ENCODE measurements around the gene ST7. TPM values are rescaled to one million over a fixed set of nuclear protein-coding genes. Genes with fewer than 3 reads are reported as not detected.

Gene ST7
- total and polyA plus RNA-seq, 2 experiments from 2014 or later: 9.9 to 18.3 TPM

- Histone ChIP-seq H3K4me2 (no peak overlapping the region), H3K36me3 (ENCODE audit: insufficient read depth) (no peaks in the 10 kb centered on the region), H3K4me1 (ENCODE audit: insufficient read depth) (peaks cover 8% of the 10 kb centered on the region), H3K9me2 (ENCODE audit: insufficient read depth) (no peaks in the 10 kb centered on the region), H4K20me1 (replicated peaks; ENCODE audit: insufficient read depth) (no peaks in the 10 kb centered on the region), H3K79me2 (replicated peaks; ENCODE audit: insufficient read depth) (no peaks in the 10 kb centered on the region), H2AFZ (no peak overlapping the region), H3K27ac (ENCODE audit: low read depth) (no peak overlapping the region), H3K27me3 (ENCODE audit: insufficient read depth) (no peaks in the 10 kb centered on the region), H3F3A (replicated peaks; ENCODE audit: low read depth) (0 out of 2 replicates have a peak, but pooled peaks cover 4% of the 10 kb centered on the region), H3K4me3 (no peak overlapping the region)
- H3K9me3 Mint-ChIP-seq: no peaks in the 10 kb centered on the region; the same call in 2 of the 3 replicates
- H3K36me3 Mint-ChIP-seq (ENCODE audit: low read depth): no peaks in the 10 kb centered on the region
- H3K4me1 Mint-ChIP-seq: peaks cover 9% of the 10 kb centered on the region
- H3K27me3 Mint-ChIP-seq (ENCODE audit: insufficient read depth, low read depth, poor library complexity): peaks cover 2% of the 10 kb centered on the region
- no peak for TF ChIP-seq CREB1 (CRISPR knock-in tag; IDR thresholded peaks at IDR 0.05; ENCODE audit: low read depth)
- TF ChIP-seq ZNF114 (CRISPR knock-in tag; IDR thresholded peaks at IDR 0.05): no peak
- no peak for TF ChIP-seq STAT1 (IDR thresholded peaks at IDR 0.05; ENCODE audit: unreplicated experiment)
- TF ChIP-seq POLR2AphosphoS5 (IDR thresholded peaks at IDR 0.05; ENCODE audit: low read depth): no peak
- no peak for TF ChIP-seq EZH2phosphoT487 (IDR thresholded peaks at IDR 0.05; ENCODE audit: unreplicated experiment)
- TF ChIP-seq REST (IDR thresholded peaks at IDR 0.05; ENCODE audit: unreplicated experiment): no peak
- TF ChIP-seq CTCF (conservative IDR thresholded peaks at IDR 0.05; ENCODE audit: low read depth in 2 of 2): no peak
- TF ChIP-seq EZH2 (IDR thresholded peaks at IDR 0.05; ENCODE audit: low read depth, unreplicated experiment): no peak
- no peak for TF ChIP-seq ZNF331 (CRISPR knock-in tag; IDR thresholded peaks at IDR 0.05; ENCODE audit: low read depth)
- TF ChIP-seq ETS1 (IDR thresholded peaks at IDR 0.05): no peak
- no peak for TF ChIP-seq JUNB (IDR thresholded peaks at IDR 0.05; ENCODE audit: unreplicated experiment)
- no peak for TF ChIP-seq NANOG (IDR thresholded peaks at IDR 0.05; ENCODE audit: borderline replicate concordance)
- no peak for TF ChIP-seq ZNF462 (CRISPR knock-in tag; IDR thresholded peaks at IDR 0.05)
- no peak overlapping the region for H3K27ac Mint-ChIP-seq
- no peak for ATAC-seq
- DNase-seq (ENCODE audit: low spot score): no peak
- no peak overlapping the region for H3K4me3 Mint-ChIP-seq
Observed at GRCh38 chr7:116932566-116932965, 20.7 kb upstream of the ST7 start.
